HG03521 (cell line): ENCODE data around the gene GJC2.
A peak's percentile ranks its signal among the peaks of the same experiment; 100 is the strongest.

Experiments
- ATAC-seq: cut with Tn5 transposase; IDR thresholded peaks from one replicate; pipeline ENCODE4 v1.9.1; 2021; ENCODE audit warnings: mild to moderate bottlenecking, moderate library complexity; ENCODE audit not compliant: unreplicated experiment

The GJC2 gene

GRCh38 chr1:228112617-228113016, 37.1 kb upstream of the GJC2 start:
- no peak for ATAC-seq

GRCh38 chr1:228114827-228115226, 34.9 kb upstream of the GJC2 start:
- ATAC-seq, result no peak

- no peak for ATAC-seq
Measured at GRCh38 chr1:228117335-228117734, 32.4 kb upstream of the GJC2 start.

DNA sequence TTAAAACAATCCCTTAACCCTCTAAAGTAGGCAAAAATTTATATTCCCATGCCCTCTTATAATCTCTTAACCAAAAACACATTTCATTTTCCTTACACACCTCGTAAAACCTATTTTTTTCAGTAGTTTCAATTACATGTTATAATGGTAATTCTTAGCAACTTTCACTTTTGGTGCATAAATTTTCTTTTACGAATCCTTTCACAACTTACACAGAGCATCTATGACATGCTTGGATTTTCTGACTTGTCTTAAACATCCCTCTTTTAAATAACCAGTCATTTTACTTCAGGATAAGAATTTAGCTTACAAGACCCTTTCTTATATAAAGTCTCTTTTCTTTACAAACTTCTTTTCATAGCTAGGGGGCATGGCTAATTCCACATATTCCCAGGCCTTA, 31.7 kb upstream of the GJC2 start:
- ATAC-seq, result no peak

DNA sequence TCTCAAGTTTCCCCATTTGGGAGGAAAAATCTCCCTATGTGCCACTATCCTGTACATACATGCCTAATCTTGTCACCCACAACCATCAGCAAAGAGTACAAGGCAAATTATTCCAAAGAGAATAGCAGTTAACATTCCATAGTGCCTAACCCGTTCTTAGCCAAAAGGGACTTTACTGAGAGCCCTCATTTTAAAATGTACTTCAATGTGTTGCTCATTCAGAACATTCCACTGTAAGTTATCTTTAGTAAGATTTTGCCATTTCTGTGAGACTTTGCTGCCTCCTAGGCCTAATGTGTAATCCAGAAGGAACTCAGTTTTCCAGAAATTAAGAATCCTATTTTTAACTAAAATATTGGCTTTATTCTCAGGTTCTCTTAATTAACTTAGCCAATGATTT, 29.4 kb upstream of the GJC2 start:
- no peak for ATAC-seq

- no peak for ATAC-seq
Measured at GRCh38 chr1:228120857-228121489, 28.8 kb upstream of the GJC2 start.

DNA sequence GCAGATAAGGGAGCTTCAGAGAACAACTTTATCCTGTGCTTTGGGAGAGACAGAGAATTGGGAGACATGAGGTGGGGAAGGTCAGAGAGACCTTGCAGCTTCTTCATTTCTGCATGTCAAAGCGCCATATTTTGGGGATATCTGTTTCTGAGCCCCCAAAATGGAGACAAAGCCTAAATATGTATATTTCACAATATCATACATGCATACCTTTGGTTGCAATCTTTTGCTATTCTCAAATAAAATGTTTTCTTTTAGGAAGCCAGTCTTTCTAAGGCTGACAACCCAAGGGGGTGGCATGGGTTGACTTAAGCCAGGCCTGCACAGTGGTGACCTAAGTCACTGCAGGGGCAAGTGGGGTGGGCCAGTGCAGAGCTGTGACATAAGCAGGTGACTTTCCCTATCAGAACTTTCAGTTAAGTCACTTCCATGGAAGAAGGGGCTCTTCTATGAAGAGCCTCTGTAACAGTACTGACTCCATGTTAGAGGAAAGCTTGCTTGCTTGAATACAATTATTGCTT, 26.7 kb upstream of the GJC2 start:
- ATAC-seq, result no peak

DNA sequence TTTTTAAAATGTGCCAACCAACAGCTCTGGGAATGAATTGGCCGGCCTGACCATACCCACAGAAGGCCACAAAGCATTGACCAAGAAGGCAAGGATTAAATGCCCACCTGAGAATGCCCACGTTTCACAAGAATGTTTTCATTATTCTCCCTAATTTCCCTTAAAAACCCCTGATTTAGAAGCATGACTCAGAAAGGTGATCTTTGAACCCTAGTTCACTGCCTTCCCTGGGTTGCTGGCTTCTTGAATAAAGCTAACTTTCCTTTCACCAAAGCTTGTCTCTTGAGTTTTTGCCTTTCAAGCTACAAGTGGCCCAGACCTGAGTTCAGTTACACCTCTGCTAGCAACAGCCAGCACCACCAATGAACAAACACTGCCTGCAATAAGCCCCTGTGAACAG, 26.2 kb upstream of the GJC2 start:
- ATAC-seq, result no peak

DNA sequence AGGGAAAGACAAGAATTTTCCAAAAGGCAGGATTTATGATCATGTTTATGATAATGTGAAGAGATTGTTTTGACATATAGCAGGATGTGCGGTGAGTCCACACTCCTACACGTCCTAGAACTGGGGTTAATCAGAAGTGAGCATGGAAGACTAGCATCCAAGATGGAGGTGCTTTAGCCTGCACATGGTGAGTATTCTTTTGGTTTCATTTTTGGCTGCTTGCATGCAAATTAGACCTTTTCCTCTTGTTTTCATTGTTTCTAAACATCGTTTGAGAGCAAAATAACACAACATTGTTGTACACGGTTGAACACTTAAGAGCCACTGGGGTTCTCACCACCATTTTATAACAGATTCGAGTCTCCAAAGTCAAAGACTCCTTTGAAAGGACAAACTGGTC, 24.5 kb upstream of the GJC2 start:
- ATAC-seq, result no peak

DNA sequence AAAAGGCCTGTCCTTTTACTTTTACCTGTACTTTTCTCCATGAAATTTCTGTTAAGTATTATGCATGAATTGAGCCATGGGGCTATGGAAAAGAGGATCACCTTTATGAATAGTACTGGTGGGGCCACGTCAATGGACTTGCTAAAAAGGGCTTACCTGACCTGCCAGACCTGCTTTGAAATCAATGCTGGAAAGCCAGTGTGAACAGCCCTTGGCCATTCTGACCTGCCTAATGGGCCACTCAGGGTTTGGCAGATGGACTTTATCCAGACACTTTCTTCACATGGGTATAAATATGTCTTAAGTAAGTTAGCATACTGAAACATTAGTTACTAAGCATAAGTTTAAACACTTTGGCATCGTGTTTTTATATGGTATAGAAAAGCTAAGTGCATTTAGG, 18.0 kb upstream of the GJC2 start:
- no peak for ATAC-seq

DNA sequence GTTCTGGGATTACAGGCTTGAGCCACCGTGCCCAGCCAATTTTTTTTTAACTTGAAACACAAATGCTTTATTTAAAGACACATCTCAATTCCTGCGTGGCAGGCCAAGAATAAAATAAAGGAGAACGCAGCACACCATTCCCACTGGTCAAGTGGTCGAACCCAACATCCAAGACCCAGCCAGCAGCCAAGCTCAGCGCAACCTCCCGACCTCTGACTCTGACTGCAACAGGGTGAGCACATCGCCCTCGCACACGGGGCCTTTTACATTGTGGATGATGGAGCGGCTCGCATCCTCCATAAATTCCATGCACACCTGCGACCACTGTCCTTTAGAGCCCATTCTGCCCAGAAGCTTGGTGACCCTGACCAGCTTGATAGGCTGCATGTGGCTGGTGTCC, 15.1 kb upstream of the GJC2 start:
- ATAC-seq, result no peak

DNA sequence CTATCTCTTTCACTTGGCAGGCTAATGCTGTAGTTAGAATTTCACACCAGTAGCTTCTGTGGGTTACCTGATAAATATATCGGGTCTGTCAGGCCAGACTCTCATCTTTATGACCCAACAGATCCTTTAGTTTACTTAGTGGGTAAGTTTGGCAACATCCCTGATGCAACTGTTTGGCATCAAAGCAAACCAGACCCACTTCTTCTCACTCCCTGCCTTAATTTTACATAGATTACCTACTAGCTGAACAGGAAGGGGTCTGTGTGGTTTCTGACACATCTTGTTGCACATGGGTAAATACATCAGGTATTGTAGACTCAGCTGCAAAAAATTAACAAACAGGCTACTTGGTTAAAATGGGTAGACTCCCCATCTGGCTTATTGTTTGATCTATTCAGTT, 12.8 kb upstream of the GJC2 start:
- no peak for ATAC-seq

DNA sequence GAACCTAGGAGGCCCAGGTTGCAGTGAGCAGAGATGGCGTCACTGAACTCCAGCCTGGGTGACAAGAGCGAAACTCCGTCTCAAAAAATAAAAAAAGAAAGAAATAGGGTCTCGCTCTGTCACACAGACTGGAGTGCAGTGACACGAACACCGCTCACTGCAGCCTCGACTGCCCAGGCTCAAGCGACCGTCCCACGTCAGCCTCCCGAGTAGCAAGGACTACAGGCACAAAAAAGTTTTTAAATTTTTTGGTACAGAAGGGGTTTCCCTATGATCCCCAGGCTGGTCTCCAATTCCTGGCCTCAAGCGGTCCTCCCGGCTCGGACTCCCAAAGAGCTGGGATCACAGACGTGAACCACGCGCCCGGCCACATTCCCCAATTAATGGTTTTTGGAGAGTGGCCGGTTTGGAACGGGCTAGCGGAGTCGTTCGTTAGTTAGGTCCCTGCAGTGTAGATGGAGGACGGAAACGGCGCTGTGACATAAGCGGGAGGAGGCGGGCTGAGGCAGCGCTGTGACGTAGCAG, 10.3 kb upstream of the GJC2 start:
- ATAC-seq, result no peak

- peak; percentile 88 for ATAC-seq
Measured at GRCh38 chr1:228139931-228140723, 9.6 kb upstream of the GJC2 start, which contains the start of gene GUK1. Gene GUK1 (plus strand): TSS chr1:228140279. CDS start chr1:228140303, 24 bp downstream.

GRCh38 chr1:228140724-228141225, 9.0 kb upstream of the GJC2 start:
- no peak for ATAC-seq

- ATAC-seq, result no peak
Measured at GRCh38 chr1:228141226-228142044, 8.3 kb upstream of the GJC2 start.

GRCh38 chr1:228142155-228142691, 7.5 kb upstream of the GJC2 start:
- no peak for ATAC-seq

DNA sequence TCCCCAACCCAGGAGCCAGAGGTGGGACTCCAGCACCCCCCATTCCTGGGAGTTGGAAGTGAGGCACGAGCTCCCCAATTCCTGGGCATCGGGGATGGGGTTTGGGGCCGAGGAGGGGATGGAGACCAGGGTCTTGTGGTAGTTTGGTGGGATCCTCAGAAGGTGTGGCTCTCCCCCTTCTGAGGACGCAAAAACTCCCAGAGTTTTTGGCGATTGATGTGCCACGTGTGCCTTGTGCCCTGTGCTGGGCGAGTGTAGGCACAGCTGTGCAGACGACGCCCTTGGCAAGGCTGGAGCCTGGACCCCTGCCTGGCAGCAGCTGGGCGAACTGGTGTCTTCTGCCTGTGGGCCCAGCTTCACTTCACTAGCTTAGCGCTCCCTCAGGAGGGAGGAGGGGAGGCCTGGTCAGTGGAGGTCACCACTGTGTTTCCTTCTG, 7.0 kb upstream of the GJC2 start:
- ATAC-seq, result no peak

DNA sequence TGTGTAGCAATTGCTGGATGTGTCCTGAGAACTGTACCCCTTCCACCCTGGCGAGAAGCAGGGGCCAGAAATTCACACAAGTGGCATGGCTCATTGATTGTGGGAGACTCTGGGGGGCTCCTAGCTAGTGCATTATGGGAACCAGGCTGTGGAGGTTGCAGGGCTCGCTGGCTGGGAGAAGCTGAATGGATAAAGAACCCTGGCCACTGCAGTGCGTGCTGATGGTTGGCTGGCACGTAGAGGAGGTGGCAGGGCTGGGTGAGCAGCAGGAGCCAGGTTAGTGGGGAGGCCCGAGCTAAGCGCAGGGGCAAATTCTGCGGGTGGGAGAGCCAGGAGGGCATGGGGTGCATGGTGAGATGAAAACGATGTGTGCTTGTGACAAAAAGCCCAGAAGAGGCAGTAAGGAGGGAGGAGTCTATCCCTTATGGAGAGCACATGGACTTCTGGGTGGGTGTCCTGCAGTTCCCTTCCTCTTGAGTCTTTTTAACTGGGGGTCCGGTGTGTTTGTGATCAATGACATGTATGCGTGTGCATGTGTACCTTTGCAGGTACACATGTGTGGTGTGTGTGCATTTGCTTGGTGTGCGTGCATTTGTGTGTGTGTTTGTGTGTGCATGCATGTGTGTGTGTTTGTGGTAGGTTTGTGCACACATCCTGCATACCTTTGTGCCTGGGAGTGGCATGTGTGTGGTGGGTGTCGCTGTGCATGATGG, 6.1 kb upstream of the GJC2 start:
- ATAC-seq, result no peak
